ENCODE measurements around the gene ZNF469.

DNA sequence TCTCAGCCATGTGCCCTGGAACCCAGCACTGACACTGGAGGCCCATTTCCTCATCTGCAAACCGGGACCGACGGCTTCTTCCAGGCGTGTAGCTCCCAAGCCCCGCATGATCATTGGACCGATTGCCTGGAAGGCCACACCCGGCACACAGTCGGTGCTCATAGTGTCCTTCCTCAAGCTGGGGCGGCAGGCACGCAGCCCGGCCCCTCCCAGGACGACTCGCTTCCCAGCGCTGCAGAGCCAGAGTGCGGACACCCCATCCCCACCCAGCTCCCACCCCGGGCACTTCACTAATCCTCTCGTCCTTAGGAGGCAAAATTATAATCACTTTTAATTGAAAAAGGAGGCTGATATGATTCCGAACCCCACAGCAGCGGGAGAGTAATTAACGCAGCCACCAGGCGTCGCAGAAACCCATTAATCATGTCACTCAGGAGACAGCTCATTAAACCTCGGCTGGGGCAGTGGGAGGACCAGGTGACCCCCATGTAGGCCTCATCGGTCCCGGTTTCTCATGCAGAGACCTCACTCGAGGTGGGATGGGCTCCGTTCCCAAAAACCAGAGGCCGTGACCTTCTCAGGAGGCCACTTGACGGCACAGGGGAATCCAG lies 33.1 kb downstream of the ZNF469 start:
- TF ChIP-seq CTCF (IDR thresholded peaks at IDR 0.05) (no peak), POLR2AphosphoS5 (IDR thresholded peaks at IDR 0.05) (no peak), POLR2A (IDR thresholded peaks at IDR 0.05) (no peak)

Measured in suprapubic skin (tissue), 4 donors.